HepG2 (cell line): ENCODE data around the gene ATP6V0A1. TPM values are rescaled to one million over a fixed set of nuclear protein-coding genes. Genes with fewer than 3 reads are reported as not detected.

ENCODE experiments used
- ASH2L ChIP-seq: fragments of 300-600, 200-600 bp; sonication (generic); IDR thresholded peaks from 2 replicates; pipeline ENCODE4 v1.7.0; 2017; ENCODE audit warnings: low read depth, mild to moderate bottlenecking, moderate library complexity, mixed read lengths, low read length; ENCODE audit not compliant: insufficient read length
- BATF2 ChIP-seq: sonication (generic); formaldehyde crosslinking; IDR thresholded peaks from 2 replicates; pipeline ENCODE4 v1.8.0; 2022; ENCODE audit warnings: mild to moderate bottlenecking, missing genetic modification reagents, moderate library complexity
- BHLHE40 ChIP-seq: IDR thresholded peaks from 2 replicates; pipeline ENCODE4 v1.6.1; 2011; ENCODE audit warnings: low read length, improper control_type of control experiment
- CBFB ChIP-seq: sonication (generic); formaldehyde crosslinking; IDR thresholded peaks from 2 replicates; pipeline ENCODE4 v1.4.0; 2020; ENCODE audit warnings: missing genetic modification reagents
- DMAP1 ChIP-seq: IDR thresholded peaks from 2 replicates; pipeline ENCODE4 v1.6.1; 2016
- FOXP1 ChIP-seq, 2 experiments: fragments of 450-650 bp in 1 of 2; IDR thresholded peaks; 2 replicates each; pipeline ENCODE4 v1.6.1; 2017 to 2018; ENCODE audit warnings: antibody characterized with exemption in 1 of 2
- FOXP4 ChIP-seq: sonication (generic); formaldehyde crosslinking; IDR thresholded peaks from 2 replicates; pipeline ENCODE4 v1.4.0; 2020; ENCODE audit warnings: missing genetic modification reagents
- GMEB1 ChIP-seq: sonication (generic); formaldehyde crosslinking; IDR thresholded peaks from 2 replicates; pipeline ENCODE4 v1.5.1; 2020; ENCODE audit warnings: missing genetic modification reagents, mild to moderate bottlenecking, borderline replicate concordance
- KLF9 ChIP-seq: IDR thresholded peaks from 2 replicates; pipeline ENCODE4 v1.6.1; 2016; ENCODE audit warnings: low read depth
- MAFF ChIP-seq: IDR thresholded peaks from 2 replicates; pipeline ENCODE4 v1.6.1; 2011; ENCODE audit warnings: low read depth, low read length, improper control_type of control experiment
- MEF2D ChIP-seq: sonication (generic); formaldehyde crosslinking; IDR thresholded peaks from 2 replicates; pipeline ENCODE4 v1.5.1; 2020; ENCODE audit warnings: mild to moderate bottlenecking, missing genetic modification reagents
- MXD4 ChIP-seq: IDR thresholded peaks from 2 replicates; pipeline ENCODE4 v1.6.1; 2016; ENCODE audit warnings: mild to moderate bottlenecking, missing biosample characterization, missing genetic modification reagents
- NR0B2 ChIP-seq: sonication (generic); formaldehyde crosslinking; IDR thresholded peaks from 2 replicates; pipeline ENCODE4 v1.4.0; 2020; ENCODE audit warnings: mild to moderate bottlenecking, missing genetic modification reagents
- PHF21A ChIP-seq: sonication (generic); formaldehyde crosslinking; IDR thresholded peaks from 2 replicates; pipeline ENCODE4 v1.5.0; 2020; ENCODE audit warnings: mild to moderate bottlenecking, missing genetic modification reagents
- RFXAP ChIP-seq: sonication (generic); formaldehyde crosslinking; IDR thresholded peaks from 2 replicates; pipeline ENCODE4 v1.4.0; 2020; ENCODE audit warnings: missing genetic modification reagents, borderline replicate concordance
- SCMH1 ChIP-seq: sonication (generic); formaldehyde crosslinking; IDR thresholded peaks from 2 replicates; pipeline ENCODE4 v1.9.0; 2021; ENCODE audit warnings: missing genetic modification reagents, mild to moderate bottlenecking, borderline replicate concordance
- SMAD3 ChIP-seq: sonication (generic); formaldehyde crosslinking; IDR thresholded peaks from 2 replicates; pipeline ENCODE4 v1.4.0; 2020; ENCODE audit warnings: missing genetic modification reagents
- TFE3 ChIP-seq: IDR thresholded peaks from 2 replicates; pipeline ENCODE4 v1.6.1; 2016
- ZBTB7B ChIP-seq: sonication (generic); formaldehyde crosslinking; IDR thresholded peaks from 2 replicates; pipeline ENCODE4 v1.4.0; 2020; ENCODE audit warnings: missing genetic modification reagents
- ZNF280B ChIP-seq: sonication (generic); formaldehyde crosslinking; IDR thresholded peaks from 2 replicates; pipeline ENCODE4 v1.5.0; 2020; ENCODE audit warnings: missing genetic modification reagents, mild to moderate bottlenecking, borderline replicate concordance
- ZNF549 ChIP-seq: sonication (generic); formaldehyde crosslinking; IDR thresholded peaks from 2 replicates; pipeline ENCODE4 v1.5.0; 2020; ENCODE audit warnings: missing genetic modification reagents
- ZNF713 ChIP-seq: sonication (generic); formaldehyde crosslinking; IDR thresholded peaks from 2 replicates; pipeline ENCODE4 v1.4.0; 2020; ENCODE audit warnings: mild to moderate bottlenecking, missing genetic modification reagents
- polyA plus RNA-seq, 8 experiments: library from polyadenylated mRNA; depleted of rRNA in 3 of 8; stranded (reverse) in 7 of 8; unstranded in 1 of 8; fragments of >200 nt; fragmentation: Illumina TruSeq in 4 of 8; extraction: Trizol in 4 of 8; gene quantifications; 2 replicates each; pipeline versions ENCODE4 v1.2.1 to v1.2.3, GENCODE V29; 2011 to 2016; ENCODE audit warnings: low read depth in 4 of 8, missing spikeins in 1 of 8, mixed read lengths in 1 of 8; ENCODE audit not compliant: insufficient read depth in 1 of 8
- total RNA-seq, 5 experiments: library from RNA; depleted of rRNA; stranded (reverse); fragments of >200 nt; fragmentation: Illumina TruSeq; extraction: Trizol; gene quantifications; 2 replicates each; pipeline ENCODE4 v1.2.3, GENCODE V29; 2016; ENCODE audit warnings: low read depth in 1 of 5

ATP6V0A1 gene
- total and polyA plus RNA-seq, 2 of the 13 experiments (the other 11 are each of a cell fraction or from before 2014, with no cell fraction given): 27.9 to 54.1 TPM

- TF ChIP-seq ZNF280B (CRISPR knock-in tag) (no peak), GMEB1 (CRISPR knock-in tag) (peak; percentile 45), NR0B2 (CRISPR knock-in tag) (peak; percentile 24; the same call in 1 of the 2 replicates), KLF9 (CRISPR knock-in tag) (0 out of 2 replicates have a peak, but pooled peaks have one; percentile 66), TFE3 (CRISPR knock-in tag) (0 out of 2 replicates have a peak, but pooled peaks have one; percentile 41), RFXAP (CRISPR knock-in tag) (peak; percentile 59; the same call in 1 of the 2 replicates), FOXP4 (CRISPR knock-in tag) (peak; percentile 88), MXD4 (CRISPR knock-in tag) (peak; percentile 54), ZNF549 (CRISPR knock-in tag) (no peak), BATF2 (CRISPR knock-in tag) (no peak), SCMH1 (CRISPR knock-in tag) (no peak), SMAD3 (CRISPR knock-in tag) (peak; percentile 89), ZNF713 (CRISPR knock-in tag) (0 out of 2 replicates have a peak, but pooled peaks have one; percentile 30), FOXP1 (IDR thresholded peaks at IDR 0.05) (0 out of 2 replicates have a peak, but pooled peaks have one; percentile 30), FOXP1 (CRISPR knock-in tag; IDR thresholded peaks at IDR 0.05) (peak; percentile 78), BHLHE40 (0 out of 2 replicates have a peak, but pooled peaks have one; percentile 20), ASH2L (peak; percentile 87), DMAP1 (CRISPR knock-in tag) (no peak), ZBTB7B (CRISPR knock-in tag) (peak; percentile 67; the same call in 1 of the 2 replicates), PHF21A (CRISPR knock-in tag) (peak; percentile 91), MEF2D (CRISPR knock-in tag) (peak; percentile 49; the same call in 1 of the 2 replicates), CBFB (no peak), MAFF (no peak)
Measured at GRCh38 chr17:42564815-42565522, 106.3 kb downstream of the ATP6V0A1 start (continued).
